K562 (cell line): ENCODE data around the gene DRC3. TPM values are rescaled to one million over a fixed set of nuclear protein-coding genes. Genes with fewer than 3 reads are reported as not detected.

Experiments
- CBX1 ChIP-seq: sonication (generic); IDR thresholded peaks from 2 replicates; pipeline ENCODE4 v1.6.1; 2016; ENCODE audit warnings: antibody characterized with exemption, low read depth, mild to moderate bottlenecking
- CEBPG ChIP-seq, 3 experiments: fragments of 200-800 bp in 1 of 3; sonication (Bioruptor generic) in 1 of 3; sonication (generic) in 1 of 3; formaldehyde crosslinking in 1 of 3; IDR thresholded peaks in 2 of 3; conservative IDR thresholded peaks in 1 of 3; 2 replicates each; pipeline versions ENCODE4 v1.6.1 to v1.8.0; 2016 to 2022; ENCODE audit warnings: missing compliant biosample characterization in 2 of 3, missing genetic modification characterization in 2 of 3, mild to moderate bottlenecking in 1 of 3, missing genetic modification reagents in 1 of 3
- MIER1 ChIP-seq: fragments of 450-650 bp; IDR thresholded peaks from 2 replicates; pipeline ENCODE4 v1.6.1; 2016; ENCODE audit warnings: antibody characterized with exemption, mild to moderate bottlenecking, low read depth
- ZNF146 ChIP-seq: IDR thresholded peaks from one replicate; pipeline ENCODE4 v1.6.1; 2018; ENCODE audit warnings: missing compliant biosample characterization; ENCODE audit not compliant: unreplicated experiment
- polyA plus RNA-seq, 8 experiments: library from polyadenylated mRNA; depleted of rRNA in 4 of 8; stranded (reverse) in 5 of 8; unstranded in 3 of 8; fragments of >200 nt; fragmentation: Nextera tagmentation in 2 of 8; fragmentation: Illumina TruSeq in 1 of 8; extraction: Ambion mirVana in 2 of 8; extraction: Trizol in 1 of 8; gene quantifications; 2 replicates each; pipeline versions ENCODE4 v1.2.1 to v1.2.3, GENCODE V29; 2011 to 2014; ENCODE audit warnings: inconsistent platforms in 1 of 8, missing spikeins in 1 of 8
- total RNA-seq, 7 experiments: library from RNA; depleted of rRNA in 6 of 7; stranded (reverse); fragments of >200 nt in 6 of 7; fragmentation: Illumina TruSeq in 2 of 7; extraction: Trizol in 2 of 7; gene quantifications; 2 replicates each; pipeline versions ENCODE4 v1.2.1 to v1.2.3, GENCODE V29; 2011 to 2021; ENCODE audit warnings: low replicate concordance in 1 of 7
- TF ChIP-seq, protein P1 (sequence below): fragments of 450-650 bp; IDR thresholded peaks from 2 replicates; pipeline ENCODE4 v1.6.1; 2017; ENCODE audit warnings: mild to moderate bottlenecking, moderate library complexity
- TF ChIP-seq, protein P2 (sequence below), 2 experiments: fragments of 450-650 bp in 1 of 2; sonication (generic) in 1 of 2; formaldehyde crosslinking in 1 of 2; IDR thresholded peaks; 2 replicates each; pipeline versions ENCODE4 v1.7.1 to v1.9.0; 2016 to 2022; ENCODE audit warnings: inconsistent platforms in 1 of 2, mild to moderate bottlenecking in 1 of 2, missing genetic modification reagents in 1 of 2
- TF ChIP-seq, protein P3 (sequence below): fragments of 450-650 bp; IDR thresholded peaks from 2 replicates; pipeline ENCODE4 v1.6.1; 2017; ENCODE audit warnings: antibody characterized with exemption, mild to moderate bottlenecking
- TF ChIP-seq, protein P4 (sequence below): fragments of 250-450 bp; sonication (Bioruptor Pico); IDR thresholded peaks from 2 replicates; pipeline ENCODE4 v1.4.0; 2020; ENCODE audit warnings: mild to moderate bottlenecking, moderate library complexity

Gene DRC3
- total and polyA plus RNA-seq, 9 of the 15 experiments (the other 6 are each of a cell fraction or from before 2014, with no cell fraction given), result 0.10 to 0.84 (median 0.30) TPM; not detected in 3

DNA sequence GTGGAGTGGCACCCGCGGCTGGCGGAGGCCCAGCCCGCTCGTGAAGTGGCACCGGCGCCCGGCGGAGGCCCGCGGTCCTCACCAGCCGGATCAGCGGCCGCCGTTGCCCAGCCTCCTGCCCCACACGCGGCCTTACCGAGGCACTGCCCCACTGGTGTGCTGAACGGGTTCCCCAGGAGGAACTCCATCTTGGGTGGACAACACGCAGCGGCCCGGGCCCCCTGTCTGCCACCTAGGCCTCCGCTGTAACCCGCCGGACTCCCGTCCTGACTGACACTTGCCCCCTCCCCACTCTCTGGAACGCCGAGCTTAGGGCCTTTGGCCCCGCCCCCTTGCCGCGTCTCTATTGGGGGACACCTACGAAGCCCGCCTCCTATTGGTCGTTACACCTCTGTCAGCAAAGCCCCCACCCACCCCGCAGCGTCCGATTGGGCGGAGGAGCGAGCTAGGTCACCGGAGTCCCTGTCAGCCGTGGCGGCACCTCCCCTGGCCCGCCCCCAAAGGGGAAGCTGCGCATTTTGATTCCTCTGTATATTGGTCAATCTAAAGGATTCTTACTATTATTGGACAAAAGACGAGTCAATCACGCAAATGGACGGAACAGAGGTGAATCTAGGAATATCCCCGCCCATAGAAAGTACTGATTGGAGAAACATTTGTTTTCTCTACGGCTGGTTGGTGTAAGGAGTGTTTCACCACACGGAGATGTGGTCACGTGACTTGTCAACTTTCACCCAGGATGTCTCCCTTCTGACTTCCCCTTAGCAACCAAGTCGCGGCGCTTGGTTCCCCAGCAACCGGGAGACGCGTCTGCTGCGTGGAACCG is at the start of gene DRC3, which contains the start of gene TOM1L2 (continued):
- TF ChIP-seq, protein P1, sequence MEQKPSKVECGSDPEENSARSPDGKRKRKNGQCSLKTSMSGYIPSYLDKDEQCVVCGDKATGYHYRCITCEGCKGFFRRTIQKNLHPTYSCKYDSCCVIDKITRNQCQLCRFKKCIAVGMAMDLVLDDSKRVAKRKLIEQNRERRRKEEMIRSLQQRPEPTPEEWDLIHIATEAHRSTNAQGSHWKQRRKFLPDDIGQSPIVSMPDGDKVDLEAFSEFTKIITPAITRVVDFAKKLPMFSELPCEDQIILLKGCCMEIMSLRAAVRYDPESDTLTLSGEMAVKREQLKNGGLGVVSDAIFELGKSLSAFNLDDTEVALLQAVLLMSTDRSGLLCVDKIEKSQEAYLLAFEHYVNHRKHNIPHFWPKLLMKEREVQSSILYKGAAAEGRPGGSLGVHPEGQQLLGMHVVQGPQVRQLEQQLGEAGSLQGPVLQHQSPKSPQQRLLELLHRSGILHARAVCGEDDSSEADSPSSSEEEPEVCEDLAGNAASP, result no peak
- TF ChIP-seq, protein P2, sequence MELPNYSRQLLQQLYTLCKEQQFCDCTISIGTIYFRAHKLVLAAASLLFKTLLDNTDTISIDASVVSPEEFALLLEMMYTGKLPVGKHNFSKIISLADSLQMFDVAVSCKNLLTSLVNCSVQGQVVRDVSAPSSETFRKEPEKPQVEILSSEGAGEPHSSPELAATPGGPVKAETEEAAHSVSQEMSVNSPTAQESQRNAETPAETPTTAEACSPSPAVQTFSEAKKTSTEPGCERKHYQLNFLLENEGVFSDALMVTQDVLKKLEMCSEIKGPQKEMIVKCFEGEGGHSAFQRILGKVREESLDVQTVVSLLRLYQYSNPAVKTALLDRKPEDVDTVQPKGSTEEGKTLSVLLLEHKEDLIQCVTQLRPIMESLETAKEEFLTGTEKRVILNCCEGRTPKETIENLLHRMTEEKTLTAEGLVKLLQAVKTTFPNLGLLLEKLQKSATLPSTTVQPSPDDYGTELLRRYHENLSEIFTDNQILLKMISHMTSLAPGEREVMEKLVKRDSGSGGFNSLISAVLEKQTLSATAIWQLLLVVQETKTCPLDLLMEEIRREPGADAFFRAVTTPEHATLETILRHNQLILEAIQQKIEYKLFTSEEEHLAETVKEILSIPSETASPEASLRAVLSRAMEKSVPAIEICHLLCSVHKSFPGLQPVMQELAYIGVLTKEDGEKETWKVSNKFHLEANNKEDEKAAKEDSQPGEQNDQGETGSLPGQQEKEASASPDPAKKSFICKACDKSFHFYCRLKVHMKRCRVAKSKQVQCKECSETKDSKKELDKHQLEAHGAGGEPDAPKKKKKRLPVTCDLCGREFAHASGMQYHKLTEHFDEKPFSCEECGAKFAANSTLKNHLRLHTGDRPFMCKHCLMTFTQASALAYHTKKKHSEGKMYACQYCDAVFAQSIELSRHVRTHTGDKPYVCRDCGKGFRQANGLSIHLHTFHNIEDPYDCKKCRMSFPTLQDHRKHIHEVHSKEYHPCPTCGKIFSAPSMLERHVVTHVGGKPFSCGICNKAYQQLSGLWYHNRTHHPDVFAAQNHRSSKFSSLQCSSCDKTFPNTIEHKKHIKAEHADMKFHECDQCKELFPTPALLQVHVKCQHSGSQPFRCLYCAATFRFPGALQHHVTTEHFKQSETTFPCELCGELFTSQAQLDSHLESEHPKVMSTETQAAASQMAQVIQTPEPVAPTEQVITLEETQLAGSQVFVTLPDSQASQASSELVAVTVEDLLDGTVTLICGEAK (IDR thresholded peaks at IDR 0.05), result peak; percentile 82
- TF ChIP-seq, protein P2 (CRISPR knock-in tag; IDR thresholded peaks at IDR 0.05), result no peak
- TF ChIP-seq CEBPG (CRISPR knock-in tag; IDR thresholded peaks at IDR 0.05), result no peak
- peak; percentile 62 to 66; a peak in 3 of 4 replicates for TF ChIP-seq CEBPG (tag; conservative IDR thresholded peaks at IDR 0.05 in 1 of 2, IDR thresholded peaks at IDR 0.05 in 1 of 2)
- TF ChIP-seq, protein P3, sequence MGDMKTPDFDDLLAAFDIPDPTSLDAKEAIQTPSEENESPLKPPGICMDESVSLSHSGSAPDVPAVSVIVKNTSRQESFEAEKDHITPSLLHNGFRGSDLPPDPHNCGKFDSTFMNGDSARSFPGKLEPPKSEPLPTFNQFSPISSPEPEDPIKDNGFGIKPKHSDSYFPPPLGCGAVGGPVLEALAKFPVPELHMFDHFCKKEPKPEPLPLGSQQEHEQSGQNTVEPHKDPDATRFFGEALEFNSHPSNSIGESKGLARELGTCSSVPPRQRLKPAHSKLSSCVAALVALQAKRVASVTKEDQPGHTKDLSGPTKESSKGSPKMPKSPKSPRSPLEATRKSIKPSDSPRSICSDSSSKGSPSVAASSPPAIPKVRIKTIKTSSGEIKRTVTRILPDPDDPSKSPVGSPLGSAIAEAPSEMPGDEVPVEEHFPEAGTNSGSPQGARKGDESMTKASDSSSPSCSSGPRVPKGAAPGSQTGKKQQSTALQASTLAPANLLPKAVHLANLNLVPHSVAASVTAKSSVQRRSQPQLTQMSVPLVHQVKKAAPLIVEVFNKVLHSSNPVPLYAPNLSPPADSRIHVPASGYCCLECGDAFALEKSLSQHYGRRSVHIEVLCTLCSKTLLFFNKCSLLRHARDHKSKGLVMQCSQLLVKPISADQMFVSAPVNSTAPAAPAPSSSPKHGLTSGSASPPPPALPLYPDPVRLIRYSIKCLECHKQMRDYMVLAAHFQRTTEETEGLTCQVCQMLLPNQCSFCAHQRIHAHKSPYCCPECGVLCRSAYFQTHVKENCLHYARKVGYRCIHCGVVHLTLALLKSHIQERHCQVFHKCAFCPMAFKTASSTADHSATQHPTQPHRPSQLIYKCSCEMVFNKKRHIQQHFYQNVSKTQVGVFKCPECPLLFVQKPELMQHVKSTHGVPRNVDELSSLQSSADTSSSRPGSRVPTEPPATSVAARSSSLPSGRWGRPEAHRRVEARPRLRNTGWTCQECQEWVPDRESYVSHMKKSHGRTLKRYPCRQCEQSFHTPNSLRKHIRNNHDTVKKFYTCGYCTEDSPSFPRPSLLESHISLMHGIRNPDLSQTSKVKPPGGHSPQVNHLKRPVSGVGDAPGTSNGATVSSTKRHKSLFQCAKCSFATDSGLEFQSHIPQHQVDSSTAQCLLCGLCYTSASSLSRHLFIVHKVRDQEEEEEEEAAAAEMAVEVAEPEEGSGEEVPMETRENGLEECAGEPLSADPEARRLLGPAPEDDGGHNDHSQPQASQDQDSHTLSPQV, result no peak
- TF ChIP-seq, protein P4, sequence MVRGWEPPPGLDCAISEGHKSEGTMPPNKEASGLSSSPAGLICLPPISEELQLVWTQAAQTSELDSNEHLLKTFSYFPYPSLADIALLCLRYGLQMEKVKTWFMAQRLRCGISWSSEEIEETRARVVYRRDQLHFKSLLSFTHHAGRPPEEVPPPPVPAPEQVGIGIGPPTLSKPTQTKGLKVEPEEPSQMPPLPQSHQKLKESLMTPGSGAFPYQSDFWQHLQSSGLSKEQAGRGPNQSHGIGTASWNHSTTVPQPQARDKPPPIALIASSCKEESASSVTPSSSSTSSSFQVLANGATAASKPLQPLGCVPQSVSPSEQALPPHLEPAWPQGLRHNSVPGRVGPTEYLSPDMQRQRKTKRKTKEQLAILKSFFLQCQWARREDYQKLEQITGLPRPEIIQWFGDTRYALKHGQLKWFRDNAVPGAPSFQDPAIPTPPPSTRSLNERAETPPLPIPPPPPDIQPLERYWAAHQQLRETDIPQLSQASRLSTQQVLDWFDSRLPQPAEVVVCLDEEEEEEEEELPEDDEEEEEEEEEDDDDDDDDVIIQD (CRISPR knock-in tag), result no peak
- no peak for TF ChIP-seq MIER1
- no peak for TF ChIP-seq CBX1
- TF ChIP-seq ZNF146 (CRISPR knock-in tag), result no peak
